Loucy (cell line): ENCODE data around the gene FAAP24.
"Not testable (repeated sequence)": the region's sequence is repeated elsewhere in the genome, so short reads cannot be mapped to it uniquely, and the experiment has no call there.

Experiments
- H2AFZ ChIP-seq: fragments of 200-600 bp; sonication (generic); 2 replicates; pipeline ENCODE4 v1.6.0; 2016; ENCODE audit warnings: antibody characterized with exemption, mild to moderate bottlenecking, low read length, moderate library complexity
- H3F3A ChIP-seq: fragments of 200-600 bp; 2 replicates; pipeline ENCODE4 v1.6.0; 2016; ENCODE audit warnings: antibody characterized with exemption, low read depth, mild to moderate bottlenecking
- H3K27me3 ChIP-seq: fragments of 200-600 bp; sonication (generic); 2 replicates; pipeline ENCODE4 v1.6.1; 2014; ENCODE audit warnings: low read length, mild to moderate bottlenecking; ENCODE audit not compliant: insufficient read depth, poor library complexity, severe bottlenecking
- H3K36me3 ChIP-seq: fragments of 200-600 bp; sonication (generic); 2 replicates; pipeline ENCODE4 v1.6.1; 2016; ENCODE audit warnings: low read length; ENCODE audit not compliant: insufficient read depth
- H3K4me1 ChIP-seq: fragments of 200-600 bp; sonication (generic); 2 replicates; pipeline ENCODE4 v1.5.1; 2014; ENCODE audit warnings: low read length, mild to moderate bottlenecking; ENCODE audit not compliant: insufficient read depth, poor library complexity, severe bottlenecking
- H3K4me2 ChIP-seq: fragments of 200-600 bp; sonication (generic); 2 replicates; pipeline ENCODE4 v1.6.0; 2014; ENCODE audit warnings: antibody characterized with exemption, low read length, low read depth, mild to moderate bottlenecking; ENCODE audit not compliant: poor library complexity, severe bottlenecking
- H3K4me3 ChIP-seq: fragments of 200-600 bp; sonication (generic); 2 replicates; pipeline ENCODE4 v1.5.1; 2014; ENCODE audit warnings: low read length, mild to moderate bottlenecking, mixed read lengths; ENCODE audit not compliant: poor library complexity, severe bottlenecking
- H3K79me2 ChIP-seq: fragments of 200-600 bp; sonication (generic); 2 replicates; pipeline ENCODE4 v1.6.1; 2014; ENCODE audit warnings: low read length; ENCODE audit not compliant: insufficient read depth
- H3K9ac ChIP-seq: fragments of 200-600 bp; sonication (generic); 2 replicates; pipeline ENCODE4 v1.6.0; 2014; ENCODE audit warnings: mild to moderate bottlenecking, low read depth, low read length, moderate library complexity; ENCODE audit not compliant: poor library complexity, severe bottlenecking
- H3K9me2 ChIP-seq: fragments of 200-600 bp; sonication (generic); replicated peaks from 2 replicates; pipeline ENCODE4 v1.6.1; 2016; ENCODE audit warnings: low read depth, low read length, mixed read lengths
- H3K9me3 ChIP-seq: fragments of 200-600 bp; sonication (generic); 2 replicates; pipeline ENCODE4 v1.6.1; 2014; ENCODE audit warnings: mild to moderate bottlenecking, antibody characterized with exemption, low read length, low read depth; ENCODE audit not compliant: insufficient read depth
- H4K20me1 ChIP-seq: fragments of 200-600 bp; sonication (generic); 2 replicates; pipeline ENCODE4 v1.6.0; 2014; ENCODE audit warnings: antibody characterized with exemption, low read length, mild to moderate bottlenecking; ENCODE audit not compliant: insufficient read depth, poor library complexity, severe bottlenecking
- EZH2phosphoT487 ChIP-seq: fragments of 200-600 bp; IDR thresholded peaks from 2 replicates; pipeline ENCODE4 v1.6.1; 2018; ENCODE audit warnings: antibody characterized with exemption, mild to moderate bottlenecking, moderate library complexity, borderline replicate concordance
- TF ChIP-seq, protein P1 (sequence below): fragments of 200-600 bp; sonication (generic); conservative IDR thresholded peaks from 2 replicates; pipeline ENCODE4 v1.5.1; 2014; ENCODE audit warnings: mild to moderate bottlenecking, antibody characterized with exemption, low read length

FAAP24 gene

GRCh38 chr19:32988724-32989123, 16.7 kb downstream of the FAAP24 start:
- H2AFZ ChIP-seq, result no peak overlapping the region
- no peaks in the 10 kb centered on the region for H3F3A ChIP-seq
- H3K79me2 ChIP-seq, result no peaks in the 10 kb centered on the region
- no peaks in the 10 kb centered on the region for H3K27me3 ChIP-seq
- no peak overlapping the region for H3K4me2 ChIP-seq
- no peak overlapping the region for H3K9ac ChIP-seq
- no peaks in the 10 kb centered on the region for H4K20me1 ChIP-seq
- no peaks in the 10 kb centered on the region for H3K4me1 ChIP-seq
- no peaks in the 10 kb centered on the region for H3K9me2 ChIP-seq
- no peak overlapping the region for H3K4me3 ChIP-seq
- H3K36me3 ChIP-seq, result no peaks in the 10 kb centered on the region
- no peaks in the 10 kb centered on the region for H3K9me3 ChIP-seq
- no peak for TF ChIP-seq EZH2phosphoT487
- TF ChIP-seq, protein P1, sequence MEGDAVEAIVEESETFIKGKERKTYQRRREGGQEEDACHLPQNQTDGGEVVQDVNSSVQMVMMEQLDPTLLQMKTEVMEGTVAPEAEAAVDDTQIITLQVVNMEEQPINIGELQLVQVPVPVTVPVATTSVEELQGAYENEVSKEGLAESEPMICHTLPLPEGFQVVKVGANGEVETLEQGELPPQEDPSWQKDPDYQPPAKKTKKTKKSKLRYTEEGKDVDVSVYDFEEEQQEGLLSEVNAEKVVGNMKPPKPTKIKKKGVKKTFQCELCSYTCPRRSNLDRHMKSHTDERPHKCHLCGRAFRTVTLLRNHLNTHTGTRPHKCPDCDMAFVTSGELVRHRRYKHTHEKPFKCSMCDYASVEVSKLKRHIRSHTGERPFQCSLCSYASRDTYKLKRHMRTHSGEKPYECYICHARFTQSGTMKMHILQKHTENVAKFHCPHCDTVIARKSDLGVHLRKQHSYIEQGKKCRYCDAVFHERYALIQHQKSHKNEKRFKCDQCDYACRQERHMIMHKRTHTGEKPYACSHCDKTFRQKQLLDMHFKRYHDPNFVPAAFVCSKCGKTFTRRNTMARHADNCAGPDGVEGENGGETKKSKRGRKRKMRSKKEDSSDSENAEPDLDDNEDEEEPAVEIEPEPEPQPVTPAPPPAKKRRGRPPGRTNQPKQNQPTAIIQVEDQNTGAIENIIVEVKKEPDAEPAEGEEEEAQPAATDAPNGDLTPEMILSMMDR, result no peak

DNA sequence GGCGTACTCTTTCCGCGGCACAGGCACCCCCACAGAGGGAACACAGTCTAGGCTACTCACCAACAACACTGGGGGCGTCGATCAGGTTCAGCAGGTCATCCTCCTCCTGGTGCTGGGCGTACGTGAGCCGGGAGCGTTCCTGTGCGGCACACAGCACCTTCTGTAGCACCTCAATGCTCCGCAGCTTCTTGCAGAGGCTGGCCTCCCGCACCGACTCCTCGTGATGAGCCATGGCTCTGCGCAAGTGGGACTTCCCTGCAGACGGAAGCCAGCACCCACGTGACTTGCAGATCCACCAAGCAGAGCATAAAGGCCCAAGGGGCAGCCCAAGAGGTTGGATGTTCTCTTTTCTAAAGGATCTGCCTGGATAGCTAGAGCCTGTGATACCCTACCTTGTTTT, 23.9 kb downstream of the FAAP24 start:
- H2AFZ ChIP-seq, H4K20me1 ChIP-seq, H3K4me3 ChIP-seq, H3K9me3 ChIP-seq, H3K9ac ChIP-seq, H3K79me2 ChIP-seq, H3K27me3 ChIP-seq, H3K9me2 ChIP-seq, H3K4me2 ChIP-seq, H3F3A ChIP-seq, H3K4me1 ChIP-seq, H3K36me3 ChIP-seq: not testable (repeated sequence)

GRCh38 chr19:32997061-32997464, 25.0 kb downstream of the FAAP24 start:
- H3K9ac ChIP-seq, H3K79me2 ChIP-seq, H3K4me3 ChIP-seq, H3K4me2 ChIP-seq, H2AFZ ChIP-seq, H3K36me3 ChIP-seq, H3K9me2 ChIP-seq, H3K27me3 ChIP-seq, H3F3A ChIP-seq, H4K20me1 ChIP-seq, H3K9me3 ChIP-seq, H3K4me1 ChIP-seq: not testable (repeated sequence)

DNA sequence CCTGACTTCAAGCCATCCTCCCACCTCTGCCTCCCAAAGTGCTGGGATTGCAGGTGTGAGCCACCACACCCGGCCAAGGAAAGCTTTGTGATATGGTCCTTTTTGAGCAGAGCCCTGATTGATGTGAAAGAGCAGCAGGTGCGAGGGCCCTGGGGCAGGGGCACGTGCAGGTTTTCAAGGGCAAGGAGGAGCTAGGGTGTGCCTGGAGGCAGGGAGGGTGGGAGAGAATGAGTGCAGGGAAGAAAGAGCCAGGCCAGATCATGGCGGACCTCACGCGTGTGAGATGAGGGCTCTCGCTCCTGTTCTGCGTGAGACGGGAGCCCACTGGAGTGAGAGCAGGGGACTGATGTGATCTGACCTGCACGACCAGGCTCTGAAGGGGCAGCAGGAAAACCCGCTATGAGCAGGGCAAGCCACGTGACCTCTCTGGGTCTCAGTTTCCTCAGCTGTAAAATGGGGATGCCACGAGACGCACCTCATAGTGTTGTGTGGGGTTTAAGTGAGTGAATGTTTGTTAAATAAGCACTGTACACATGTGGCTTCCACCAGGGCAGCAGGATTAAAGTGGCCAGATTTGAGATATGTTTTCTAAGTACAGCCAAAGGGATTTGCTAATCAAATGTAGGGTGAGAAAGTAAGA, 25.8 kb downstream of the FAAP24 start:
- Histone ChIP-seq H3K36me3 (no peaks in the 10 kb centered on the region), H3F3A (no peaks in the 10 kb centered on the region)
- no peak for TF ChIP-seq EZH2phosphoT487
- TF ChIP-seq, protein P1, result no peak

More for the DNA sequence above, 25.8 kb downstream of the FAAP24 start:
- Histone ChIP-seq H3K27me3 (no peaks in the 10 kb centered on the region), H4K20me1 (no peaks in the 10 kb centered on the region), H3K9me2 (no peaks in the 10 kb centered on the region), H3K79me2 (no peaks in the 10 kb centered on the region), H3K9ac (no peak overlapping the region), H3K4me1 (peaks cover 4% of the 10 kb centered on the region), H2AFZ (no peak overlapping the region), H3K4me2 (no peak overlapping the region), H3K4me3 (no peak overlapping the region), H3K9me3 (no peaks in the 10 kb centered on the region)
